Measurements from ENCODE around the gene ZNF407. TPM values are rescaled to one million over a fixed set of nuclear protein-coding genes. Genes with fewer than 3 reads are reported as not detected.
A peak's percentile ranks its signal among the peaks of the same experiment; 100 is the strongest.

The ZNF407 gene
- total and polyA plus RNA-seq, 2 of the 13 experiments (the other 11 are each of a cell fraction or from before 2014, with no cell fraction given): 2.3 to 8.7 TPM

- no peak for TF ChIP-seq KLF15 (CRISPR knock-in tag; IDR thresholded peaks at IDR 0.05; ENCODE audit: borderline replicate concordance)
- TF ChIP-seq ZKSCAN1 (IDR thresholded peaks at IDR 0.05; ENCODE audit: low read length): no peak
- TF ChIP-seq, protein P1, sequence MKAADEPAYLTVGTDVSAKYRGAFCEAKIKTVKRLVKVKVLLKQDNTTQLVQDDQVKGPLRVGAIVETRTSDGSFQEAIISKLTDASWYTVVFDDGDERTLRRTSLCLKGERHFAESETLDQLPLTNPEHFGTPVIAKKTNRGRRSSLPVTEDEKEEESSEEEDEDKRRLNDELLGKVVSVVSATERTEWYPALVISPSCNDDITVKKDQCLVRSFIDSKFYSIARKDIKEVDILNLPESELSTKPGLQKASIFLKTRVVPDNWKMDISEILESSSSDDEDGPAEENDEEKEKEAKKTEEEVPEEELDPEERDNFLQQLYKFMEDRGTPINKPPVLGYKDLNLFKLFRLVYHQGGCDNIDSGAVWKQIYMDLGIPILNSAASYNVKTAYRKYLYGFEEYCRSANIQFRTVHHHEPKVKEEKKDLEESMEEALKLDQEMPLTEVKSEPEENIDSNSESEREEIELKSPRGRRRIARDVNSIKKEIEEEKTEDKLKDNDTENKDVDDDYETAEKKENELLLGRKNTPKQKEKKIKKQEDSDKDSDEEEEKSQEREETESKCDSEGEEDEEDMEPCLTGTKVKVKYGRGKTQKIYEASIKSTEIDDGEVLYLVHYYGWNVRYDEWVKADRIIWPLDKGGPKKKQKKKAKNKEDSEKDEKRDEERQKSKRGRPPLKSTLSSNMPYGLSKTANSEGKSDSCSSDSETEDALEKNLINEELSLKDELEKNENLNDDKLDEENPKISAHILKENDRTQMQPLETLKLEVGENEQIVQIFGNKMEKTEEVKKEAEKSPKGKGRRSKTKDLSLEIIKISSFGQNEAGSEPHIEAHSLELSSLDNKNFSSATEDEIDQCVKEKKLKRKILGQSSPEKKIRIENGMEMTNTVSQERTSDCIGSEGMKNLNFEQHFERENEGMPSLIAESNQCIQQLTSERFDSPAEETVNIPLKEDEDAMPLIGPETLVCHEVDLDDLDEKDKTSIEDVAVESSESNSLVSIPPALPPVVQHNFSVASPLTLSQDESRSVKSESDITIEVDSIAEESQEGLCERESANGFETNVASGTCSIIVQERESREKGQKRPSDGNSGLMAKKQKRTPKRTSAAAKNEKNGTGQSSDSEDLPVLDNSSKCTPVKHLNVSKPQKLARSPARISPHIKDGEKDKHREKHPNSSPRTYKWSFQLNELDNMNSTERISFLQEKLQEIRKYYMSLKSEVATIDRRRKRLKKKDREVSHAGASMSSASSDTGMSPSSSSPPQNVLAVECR (CRISPR knock-in tag; IDR thresholded peaks at IDR 0.05; ENCODE audit: borderline replicate concordance): no peak
- no peak for TF ChIP-seq KLF12 (CRISPR knock-in tag; IDR thresholded peaks at IDR 0.05; ENCODE audit: borderline replicate concordance)
- no peak for TF ChIP-seq PHF8 (CRISPR knock-in tag; IDR thresholded peaks at IDR 0.05)
- TF ChIP-seq NCOA5 (CRISPR knock-in tag; IDR thresholded peaks at IDR 0.05): no peak
- TF ChIP-seq, protein P2, sequence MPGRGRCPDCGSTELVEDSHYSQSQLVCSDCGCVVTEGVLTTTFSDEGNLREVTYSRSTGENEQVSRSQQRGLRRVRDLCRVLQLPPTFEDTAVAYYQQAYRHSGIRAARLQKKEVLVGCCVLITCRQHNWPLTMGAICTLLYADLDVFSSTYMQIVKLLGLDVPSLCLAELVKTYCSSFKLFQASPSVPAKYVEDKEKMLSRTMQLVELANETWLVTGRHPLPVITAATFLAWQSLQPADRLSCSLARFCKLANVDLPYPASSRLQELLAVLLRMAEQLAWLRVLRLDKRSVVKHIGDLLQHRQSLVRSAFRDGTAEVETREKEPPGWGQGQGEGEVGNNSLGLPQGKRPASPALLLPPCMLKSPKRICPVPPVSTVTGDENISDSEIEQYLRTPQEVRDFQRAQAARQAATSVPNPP (CRISPR knock-in tag; IDR thresholded peaks at IDR 0.05): no peak
- no peak for TF ChIP-seq TAF1 (CRISPR knock-in tag; IDR thresholded peaks at IDR 0.05)
- no peak for TF ChIP-seq SOX13 (IDR thresholded peaks at IDR 0.05)
- peak in 1 of 2 experiments; percentile 36; a peak in 1 of 4 replicates for TF ChIP-seq SOX13 (CRISPR knock-in tag; conservative IDR thresholded peaks at IDR 0.05 in 1 of 2, IDR thresholded peaks at IDR 0.05 in 1 of 2)
- TF ChIP-seq GATAD2A (CRISPR knock-in tag; IDR thresholded peaks at IDR 0.05): peak; percentile 65
- peak; percentile 73 for TF ChIP-seq ARID3A (IDR thresholded peaks at IDR 0.05; ENCODE audit: low read depth, low read length)
- no peak for TF ChIP-seq REPIN1 (CRISPR knock-in tag; IDR thresholded peaks at IDR 0.05; ENCODE audit: borderline replicate concordance, low read depth)
- peak; percentile 20; the same call in 1 of the 2 replicates for TF ChIP-seq FOXA3 (CRISPR knock-in tag; IDR thresholded peaks at IDR 0.05)
- no peak for TF ChIP-seq ZNF691 (CRISPR knock-in tag; IDR thresholded peaks at IDR 0.05; ENCODE audit: borderline replicate concordance, low read depth)
- no peak for TF ChIP-seq RCOR2 (CRISPR knock-in tag; IDR thresholded peaks at IDR 0.05)
- TF ChIP-seq, protein P3, sequence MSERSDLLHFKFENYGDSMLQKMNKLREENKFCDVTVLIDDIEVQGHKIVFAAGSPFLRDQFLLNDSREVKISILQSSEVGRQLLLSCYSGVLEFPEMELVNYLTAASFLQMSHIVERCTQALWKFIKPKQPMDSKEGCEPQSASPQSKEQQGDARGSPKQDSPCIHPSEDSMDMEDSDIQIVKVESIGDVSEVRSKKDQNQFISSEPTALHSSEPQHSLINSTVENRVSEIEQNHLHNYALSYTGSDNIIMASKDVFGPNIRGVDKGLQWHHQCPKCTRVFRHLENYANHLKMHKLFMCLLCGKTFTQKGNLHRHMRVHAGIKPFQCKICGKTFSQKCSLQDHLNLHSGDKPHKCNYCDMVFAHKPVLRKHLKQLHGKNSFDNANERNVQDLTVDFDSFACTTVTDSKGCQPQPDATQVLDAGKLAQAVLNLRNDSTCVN (CRISPR knock-in tag; IDR thresholded peaks at IDR 0.05; ENCODE audit: borderline replicate concordance): no peak
- no peak for TF ChIP-seq NCOA1 (CRISPR knock-in tag; IDR thresholded peaks at IDR 0.05)
- TF ChIP-seq ZNF3 (CRISPR knock-in tag; IDR thresholded peaks at IDR 0.05): peak; percentile 59; the same call in 1 of the 2 replicates
- TF ChIP-seq RBAK (CRISPR knock-in tag; IDR thresholded peaks at IDR 0.05): peak; percentile 96
- 0 out of 2 replicates have a peak, but pooled peaks have one; percentile 33 for TF ChIP-seq SMARCC2 (IDR thresholded peaks at IDR 0.05)
- no peak for TF ChIP-seq NCOA2 (CRISPR knock-in tag; IDR thresholded peaks at IDR 0.05)
- TF ChIP-seq KDM3A (CRISPR knock-in tag; IDR thresholded peaks at IDR 0.05; ENCODE audit: low read depth): no peak
- TF ChIP-seq MIER2 (CRISPR knock-in tag; IDR thresholded peaks at IDR 0.05): no peak
Measured at GRCh38 chr18:74661008-74661407, 63.3 kb downstream of the ZNF407 start (continued).
